AG09309 (cell line): ENCODE data around the gene C11orf98.

ENCODE experiments used
- DNase-seq: peaks from one replicate; pipeline ENCODE4 v3.0.0-alpha.2; 2010; ENCODE audit warnings: low read depth
- H3K4me3 ChIP-seq: 2 replicates; pipeline ENCODE4 v1.5.1; 2011; ENCODE audit warnings: mild to moderate bottlenecking, low read depth, low read length, moderate library complexity; ENCODE audit not compliant: control insufficient read depth
- TF ChIP-seq, protein P1 (sequence below): IDR thresholded peaks from 2 replicates; pipeline ENCODE4 v1.5.1; 2011; ENCODE audit warnings: mild to moderate bottlenecking, low read depth, low read length, inconsistent platforms; ENCODE audit not compliant: insufficient read depth, control insufficient read depth; ENCODE audit errors: missing control alignments

The C11orf98 gene

DNA sequence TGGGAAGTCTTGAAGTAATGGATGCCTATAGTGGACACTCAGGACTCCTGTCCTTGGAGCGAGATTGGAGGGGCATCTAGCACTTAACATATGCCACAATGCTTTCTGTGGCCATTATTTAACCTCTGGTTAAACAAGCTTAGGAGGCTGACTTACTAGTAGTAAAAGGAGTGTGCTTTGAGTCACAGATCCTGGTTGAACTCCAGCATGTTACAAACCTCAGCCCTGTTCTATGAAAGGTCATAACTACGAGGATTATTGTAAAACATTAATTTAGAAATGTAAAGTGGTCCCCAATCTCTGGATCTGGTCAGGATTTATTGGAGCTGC is 8.2 kb upstream of the C11orf98 start:
- TF ChIP-seq, protein P1, sequence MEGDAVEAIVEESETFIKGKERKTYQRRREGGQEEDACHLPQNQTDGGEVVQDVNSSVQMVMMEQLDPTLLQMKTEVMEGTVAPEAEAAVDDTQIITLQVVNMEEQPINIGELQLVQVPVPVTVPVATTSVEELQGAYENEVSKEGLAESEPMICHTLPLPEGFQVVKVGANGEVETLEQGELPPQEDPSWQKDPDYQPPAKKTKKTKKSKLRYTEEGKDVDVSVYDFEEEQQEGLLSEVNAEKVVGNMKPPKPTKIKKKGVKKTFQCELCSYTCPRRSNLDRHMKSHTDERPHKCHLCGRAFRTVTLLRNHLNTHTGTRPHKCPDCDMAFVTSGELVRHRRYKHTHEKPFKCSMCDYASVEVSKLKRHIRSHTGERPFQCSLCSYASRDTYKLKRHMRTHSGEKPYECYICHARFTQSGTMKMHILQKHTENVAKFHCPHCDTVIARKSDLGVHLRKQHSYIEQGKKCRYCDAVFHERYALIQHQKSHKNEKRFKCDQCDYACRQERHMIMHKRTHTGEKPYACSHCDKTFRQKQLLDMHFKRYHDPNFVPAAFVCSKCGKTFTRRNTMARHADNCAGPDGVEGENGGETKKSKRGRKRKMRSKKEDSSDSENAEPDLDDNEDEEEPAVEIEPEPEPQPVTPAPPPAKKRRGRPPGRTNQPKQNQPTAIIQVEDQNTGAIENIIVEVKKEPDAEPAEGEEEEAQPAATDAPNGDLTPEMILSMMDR, result no peak
- no peak for DNase-seq
- H3K4me3 ChIP-seq, result no peak overlapping the region

DNA sequence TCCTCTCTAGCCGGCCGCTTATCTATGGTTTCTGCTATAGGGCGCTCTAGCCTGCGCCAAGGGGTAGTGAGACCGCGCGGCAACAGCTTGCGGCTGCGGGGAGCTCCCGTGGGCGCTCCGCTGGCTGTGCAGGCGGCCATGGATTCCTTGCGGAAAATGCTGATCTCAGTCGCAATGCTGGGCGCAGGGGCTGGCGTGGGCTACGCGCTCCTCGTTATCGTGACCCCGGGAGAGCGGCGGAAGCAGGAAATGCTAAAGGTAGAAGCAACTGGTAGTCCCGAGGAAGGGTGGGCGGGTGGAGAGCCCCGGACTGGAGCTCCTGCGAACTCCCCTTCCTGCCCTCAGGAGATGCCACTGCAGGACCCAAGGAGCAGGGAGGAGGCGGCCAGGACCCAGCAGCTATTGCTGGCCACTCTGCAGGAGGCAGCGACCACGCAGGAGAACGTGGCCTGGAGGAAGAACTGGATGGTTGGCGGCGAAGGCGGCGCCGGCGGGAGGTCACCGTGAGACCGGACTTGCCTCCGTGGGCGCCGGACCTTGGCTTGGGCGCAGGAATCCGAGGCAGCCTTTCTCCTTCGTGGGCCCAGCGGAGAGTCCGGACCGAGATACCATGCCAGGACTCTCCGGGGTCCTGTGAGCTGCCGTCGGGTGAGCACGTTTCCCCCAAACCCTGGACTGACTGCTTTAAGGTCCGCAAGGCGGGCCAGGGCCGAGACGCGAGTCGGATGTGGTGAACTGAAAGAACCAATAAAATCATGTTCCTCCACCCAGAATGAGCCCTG is 6.8 kb upstream of the C11orf98 start, which contains the start of the genes LBHD1 and UQCC3:
LBHD1 (minus strand) TSS at position 660 of the 782 bp plus-strand sequence. CDS start 2,236 bp downstream, outside the sequence.
UQCC3 (plus strand) TSS at position 66 of the 782 bp plus-strand sequence; CDS start at position 139, 73 bp downstream.
- DNase-seq, result no peak
- TF ChIP-seq, protein P1, result no peak
- peak within 1 kb of the TSS; percentile 92 for H3K4me3 ChIP-seq

DNA sequence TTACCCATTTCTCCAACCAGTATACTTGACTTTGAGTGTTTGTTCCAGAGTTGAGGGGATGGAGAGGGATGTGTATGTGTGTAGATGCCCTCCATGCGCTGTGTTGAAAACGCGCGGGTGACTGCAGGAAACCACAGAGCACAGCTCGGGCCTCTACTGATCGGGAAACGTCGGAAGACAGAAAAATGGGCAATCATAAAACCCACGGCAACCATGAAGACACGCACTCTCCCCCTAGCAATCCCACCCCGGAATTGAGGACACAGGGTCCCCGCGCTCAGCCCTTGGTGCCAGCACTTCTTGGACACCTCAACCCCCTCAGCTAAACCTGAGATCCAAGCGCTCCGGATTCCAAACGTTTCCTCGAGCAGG is 6.2 kb upstream of the C11orf98 start:
- peak overlapping the region; percentile 92 for H3K4me3 ChIP-seq
- DNase-seq, result no peak
- TF ChIP-seq, protein P1, result no peak

DNA sequence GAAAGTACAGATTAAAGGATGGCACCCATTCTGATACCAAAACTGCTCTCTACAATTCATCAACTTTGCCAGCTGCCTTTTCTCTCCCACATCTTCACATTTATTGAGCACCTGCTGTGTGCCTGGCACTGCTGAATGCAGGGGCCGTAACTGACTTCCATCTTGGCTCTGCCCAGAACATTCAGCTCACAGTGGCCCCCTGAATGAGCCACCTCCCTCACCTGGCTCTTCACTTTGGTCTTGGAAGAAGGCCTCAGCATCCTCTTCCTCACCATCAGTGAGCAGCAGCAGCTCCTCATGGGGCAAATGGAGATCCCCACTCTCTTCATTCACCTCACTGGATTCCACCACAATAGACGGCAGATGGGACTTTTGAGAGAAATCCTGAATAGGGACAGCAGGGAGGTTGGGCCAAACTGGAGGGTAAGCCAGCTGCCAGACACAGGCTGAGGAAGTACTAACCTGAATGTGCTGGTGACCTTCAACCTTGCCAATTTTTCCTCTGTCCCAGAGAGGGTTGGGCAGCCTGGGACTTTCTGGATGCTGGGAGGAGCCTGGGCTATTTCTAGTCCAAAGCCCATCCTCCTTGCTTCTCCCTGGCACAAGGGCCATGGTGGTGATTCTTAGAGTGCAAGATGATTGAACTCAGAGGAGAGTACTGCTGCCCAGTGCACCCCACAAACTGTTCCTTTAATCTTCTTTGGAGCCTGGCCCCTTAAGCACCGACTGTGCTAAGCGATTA is 4.6 kb upstream of the C11orf98 start:
- no peak for DNase-seq
- TF ChIP-seq, protein P1, result no peak
- H3K4me3 ChIP-seq, result no peak overlapping the region

DNA sequence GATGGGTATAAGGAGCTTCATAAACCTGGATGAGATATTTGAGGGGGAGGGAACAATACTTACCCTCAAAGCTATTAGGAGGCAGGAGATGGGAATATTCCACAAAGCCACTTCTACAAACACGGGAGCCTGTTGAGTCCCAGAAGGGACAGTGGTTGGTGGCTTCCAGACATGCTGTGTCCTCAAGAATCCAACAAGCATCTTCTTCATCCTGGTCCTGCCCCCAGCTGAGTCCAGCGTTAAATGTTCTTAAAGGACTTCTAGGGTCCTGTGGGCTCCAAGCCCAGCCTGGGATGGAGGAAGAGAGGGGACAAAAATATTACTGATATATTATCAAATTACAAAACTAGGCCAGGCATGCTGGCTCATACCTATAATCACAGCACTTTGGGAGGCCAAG is 2.5 kb upstream of the C11orf98 start:
- no peak overlapping the region for H3K4me3 ChIP-seq
- TF ChIP-seq, protein P1, result no peak
- no peak for DNase-seq

DNA sequence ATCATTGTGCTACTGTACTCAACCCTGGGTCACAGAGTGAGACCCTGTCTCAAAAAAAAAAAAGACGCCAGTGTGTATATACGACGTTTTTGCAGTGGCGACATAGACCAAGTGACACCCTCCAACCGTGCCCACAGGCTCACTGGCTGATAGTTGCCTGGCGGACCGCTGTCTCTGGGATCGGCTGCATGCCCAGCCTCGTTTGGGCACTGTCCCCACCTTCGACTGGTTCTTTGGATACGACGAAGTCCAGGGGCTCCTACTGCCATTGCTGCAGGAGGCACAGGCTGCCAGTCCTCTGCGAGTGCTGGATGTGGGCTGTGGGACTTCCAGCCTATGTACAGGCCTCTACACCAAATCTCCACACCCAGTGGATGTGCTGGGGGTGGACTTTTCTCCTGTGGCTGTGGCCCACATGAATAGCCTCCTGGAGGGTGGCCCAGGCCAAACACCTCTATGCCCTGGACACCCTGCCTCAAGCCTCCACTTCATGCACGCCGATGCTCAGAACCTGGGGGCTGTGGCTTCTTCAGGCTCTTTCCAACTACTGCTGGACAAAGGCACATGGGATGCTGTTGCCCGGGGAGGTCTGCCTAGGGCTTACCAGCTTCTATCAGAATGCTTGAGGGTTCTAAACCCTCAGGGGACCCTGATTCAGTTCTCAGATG is 1.4 kb upstream of the C11orf98 start:
- TF ChIP-seq, protein P1, result no peak
- DNase-seq, result no peak

More for the DNA sequence above, 1.4 kb upstream of the C11orf98 start:
- H3K4me3 ChIP-seq, result peak overlapping the region; percentile 96
